ENCODE data around the gene PCDHGA8.

DNA sequence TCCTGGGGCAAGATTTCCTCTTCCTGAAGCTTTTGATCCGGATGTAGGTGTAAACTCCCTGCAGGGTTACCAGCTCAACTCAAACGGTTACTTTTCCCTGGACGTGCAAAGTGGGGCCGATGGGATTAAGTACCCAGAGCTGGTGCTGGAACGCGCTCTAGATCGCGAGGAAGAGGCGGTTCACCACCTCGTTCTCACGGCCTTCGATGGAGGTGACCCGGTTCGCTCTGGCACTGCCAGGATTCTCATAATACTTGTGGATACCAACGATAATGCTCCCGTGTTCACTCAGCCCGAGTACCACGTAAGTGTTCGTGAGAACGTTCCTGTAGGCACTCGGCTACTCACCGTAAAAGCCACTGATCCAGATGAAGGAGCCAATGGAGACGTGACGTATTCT is 36.8 kb upstream of the PCDHGA8 start:
- TF ChIP-seq, protein P1, sequence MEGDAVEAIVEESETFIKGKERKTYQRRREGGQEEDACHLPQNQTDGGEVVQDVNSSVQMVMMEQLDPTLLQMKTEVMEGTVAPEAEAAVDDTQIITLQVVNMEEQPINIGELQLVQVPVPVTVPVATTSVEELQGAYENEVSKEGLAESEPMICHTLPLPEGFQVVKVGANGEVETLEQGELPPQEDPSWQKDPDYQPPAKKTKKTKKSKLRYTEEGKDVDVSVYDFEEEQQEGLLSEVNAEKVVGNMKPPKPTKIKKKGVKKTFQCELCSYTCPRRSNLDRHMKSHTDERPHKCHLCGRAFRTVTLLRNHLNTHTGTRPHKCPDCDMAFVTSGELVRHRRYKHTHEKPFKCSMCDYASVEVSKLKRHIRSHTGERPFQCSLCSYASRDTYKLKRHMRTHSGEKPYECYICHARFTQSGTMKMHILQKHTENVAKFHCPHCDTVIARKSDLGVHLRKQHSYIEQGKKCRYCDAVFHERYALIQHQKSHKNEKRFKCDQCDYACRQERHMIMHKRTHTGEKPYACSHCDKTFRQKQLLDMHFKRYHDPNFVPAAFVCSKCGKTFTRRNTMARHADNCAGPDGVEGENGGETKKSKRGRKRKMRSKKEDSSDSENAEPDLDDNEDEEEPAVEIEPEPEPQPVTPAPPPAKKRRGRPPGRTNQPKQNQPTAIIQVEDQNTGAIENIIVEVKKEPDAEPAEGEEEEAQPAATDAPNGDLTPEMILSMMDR (IDR thresholded peaks at IDR 0.05; ENCODE audit: borderline replicate concordance, extremely low read depth, low read length, poor library complexity, severe bottlenecking): no peak
- TF ChIP-seq EZH2 (IDR thresholded peaks at IDR 0.05; ENCODE audit: borderline replicate concordance, low read depth, low read length, severe bottlenecking): no peak

All from DND-41 (cell line).